ENCODE data around the gene RUNDC3A. TPM values are rescaled to one million over a fixed set of nuclear protein-coding genes. Genes with fewer than 3 reads are reported as not detected.

Gene RUNDC3A
- total RNA-seq, 1 experiment from 2014 or later = 5.2 TPM

GRCh38 chr17:44321246-44322120, 13.1 kb downstream of the RUNDC3A start:
- no peaks in the 10 kb centered on the region for H3K9me3 Mint-ChIP-seq
- peaks cover 13% of the 10 kb centered on the region for H3K27me3 Mint-ChIP-seq (ENCODE audit: low read depth)
- peaks cover 14% of the 10 kb centered on the region for H3K4me1 Mint-ChIP-seq
- H3K4me3 Mint-ChIP-seq = no peak overlapping the region; the same call in 1 of the 2 replicates
- H3K27ac Mint-ChIP-seq = no peak overlapping the region
- CTCF ChIA-PET = interaction anchor here (0.9 to 2.5 kb wide), 4 partner anchors 10 to 111 kb away, joined by 3 to 10 read pairs (median 4); no protein-coding TSS in a partner anchor
- no peak for DNase-seq (ENCODE audit: low spot score)
- no peak for ATAC-seq
- peaks cover 17% of the 10 kb centered on the region for H3K36me3 Mint-ChIP-seq
- TF ChIP-seq CTCF (IDR thresholded peaks at IDR 0.05) (no peak), JUN (CRISPR knock-in tag; IDR thresholded peaks at IDR 0.05) (no peak), ZNF263 (CRISPR knock-in tag; IDR thresholded peaks at IDR 0.05; ENCODE audit: low read depth) (no peak), ZBTB43 (CRISPR knock-in tag; IDR thresholded peaks at IDR 0.05) (no peak), SMAD3 (CRISPR knock-in tag; IDR thresholded peaks at IDR 0.05; ENCODE audit: borderline replicate concordance) (no peak), NR3C1 (CRISPR knock-in tag; conservative IDR thresholded peaks at IDR 0.05; ENCODE audit: low read depth) (no peak), GTF2I (CRISPR knock-in tag; conservative IDR thresholded peaks at IDR 0.05) (no peak), MYBL2 (CRISPR knock-in tag; IDR thresholded peaks at IDR 0.05) (no peak)
- POLR2A ChIA-PET = no interaction called here

- H3K27me3 Mint-ChIP-seq (ENCODE audit: low read depth) = peaks cover 12% of the 10 kb centered on the region
- H3K4me1 Mint-ChIP-seq = peaks cover 17% of the 10 kb centered on the region
- ChIA-PET CTCF (interaction anchor here (2.5 to 3.0 kb wide), 2 partner anchors 9 to 112 kb away, joined by 10 to 33 read pairs; no protein-coding TSS in a partner anchor), POLR2A (no interaction called here)
- ATAC-seq (no peak), DNase-seq (ENCODE audit: low spot score) (no peak)
- H3K9me3 Mint-ChIP-seq = no peaks in the 10 kb centered on the region
- peaks cover 17% of the 10 kb centered on the region for H3K36me3 Mint-ChIP-seq
- no peak overlapping the region for H3K27ac Mint-ChIP-seq
- peak overlapping the region; percentile 39; the same call in 1 of the 2 replicates for H3K4me3 Mint-ChIP-seq
- TF ChIP-seq GABPB1 (CRISPR knock-in tag; IDR thresholded peaks at IDR 0.05) (no peak), HMGXB4 (CRISPR knock-in tag; IDR thresholded peaks at IDR 0.05) (no peak), MYBL2 (CRISPR knock-in tag; IDR thresholded peaks at IDR 0.05) (no peak), ZNF425 (CRISPR knock-in tag; conservative IDR thresholded peaks at IDR 0.05) (no peak)
Measured at GRCh38 chr17:44322236-44322895, 14.0 kb downstream of the RUNDC3A start.

All from WTC11 (cell line).